EL (cell line): ENCODE results near the gene ARHGEF7.

Experiments
- DNase-seq: peaks from one replicate; pipeline ENCODE4 v3.0.0-alpha.2; 2016

The ARHGEF7 gene

GRCh38 chr13:111281751-111282311 lies 166.7 kb downstream of the ARHGEF7 start:
- peak; percentile 21 for DNase-seq

- no peak for DNase-seq
Measured at GRCh38 chr13:111282425-111282824, 167.3 kb downstream of the ARHGEF7 start.

- DNase-seq: no peak
Measured at GRCh38 chr13:111282997-111283396, 167.9 kb downstream of the ARHGEF7 start.

- DNase-seq: no peak
Measured at GRCh38 chr13:111283457-111283856, 168.3 kb downstream of the ARHGEF7 start.

- no peak for DNase-seq
Measured at GRCh38 chr13:111283991-111284390, 168.9 kb downstream of the ARHGEF7 start.

GRCh38 chr13:111284565-111284964 lies 169.5 kb downstream of the ARHGEF7 start:
- DNase-seq: no peak

GRCh38 chr13:111286162-111286561 lies 171.1 kb downstream of the ARHGEF7 start:
- DNase-seq: no peak

- DNase-seq: no peak
Measured at GRCh38 chr13:111286749-111287148, 171.6 kb downstream of the ARHGEF7 start.

- no peak for DNase-seq
Measured at GRCh38 chr13:111287201-111287600, 172.1 kb downstream of the ARHGEF7 start.

- no peak for DNase-seq
Measured at GRCh38 chr13:111288276-111288675, 173.2 kb downstream of the ARHGEF7 start.

- DNase-seq: no peak
Measured at GRCh38 chr13:111289251-111289650, 174.1 kb downstream of the ARHGEF7 start.

- no peak for DNase-seq
Measured at GRCh38 chr13:111291908-111292307, 176.8 kb downstream of the ARHGEF7 start.

GRCh38 chr13:111292710-111293485 lies 177.8 kb downstream of the ARHGEF7 start:
- DNase-seq: no peak

GRCh38 chr13:111295886-111296285 lies 180.8 kb downstream of the ARHGEF7 start:
- DNase-seq: no peak

GRCh38 chr13:111296417-111296816 lies 181.3 kb downstream of the ARHGEF7 start:
- no peak for DNase-seq

GRCh38 chr13:111298214-111298975 lies 183.3 kb downstream of the ARHGEF7 start:
- DNase-seq: no peak

GRCh38 chr13:111302045-111302726 lies 187.1 kb downstream of the ARHGEF7 start:
- DNase-seq: no peak

- no peak for DNase-seq
Measured at GRCh38 chr13:111303559-111303958, 188.4 kb downstream of the ARHGEF7 start.

- DNase-seq: no peak
Measured at GRCh38 chr13:111304041-111304544, 189.0 kb downstream of the ARHGEF7 start.

- DNase-seq: no peak
Measured at GRCh38 chr13:111304603-111305289, 189.6 kb downstream of the ARHGEF7 start.

- no peak for DNase-seq
Measured at GRCh38 chr13:111312944-111313590, 198.0 kb downstream of the ARHGEF7 start.

GRCh38 chr13:111313911-111314425 lies 198.9 kb downstream of the ARHGEF7 start:
- DNase-seq: no peak
